Endothelial cell (in vitro differentiated cells): ENCODE results near the gene HAUS1. TPM values are rescaled to one million over a fixed set of nuclear protein-coding genes. Genes with fewer than 3 reads are reported as not detected.
"Not testable (repeated sequence)": the region's sequence is repeated elsewhere in the genome, so short reads cannot be mapped to it uniquely, and the experiment has no call there.

ENCODE experiments used
- DNase-seq: peaks from one replicate; pipeline ENCODE4 v3.0.0; 2021; ENCODE audit warnings: low spot score
- H3K27ac Mint-ChIP-seq: one replicate; pipeline ENCODE4 v1.8.0; 2021; ENCODE audit warnings: mixed read lengths, inconsistent platforms; ENCODE audit not compliant: unreplicated experiment
- H3K27me3 Mint-ChIP-seq: one replicate; pipeline ENCODE4 v1.8.0; 2021; ENCODE audit warnings: mild to moderate bottlenecking, moderate library complexity, mixed read lengths, inconsistent platforms; ENCODE audit not compliant: unreplicated experiment
- H3K36me3 Mint-ChIP-seq: one replicate; pipeline ENCODE4 v1.8.0; 2021; ENCODE audit warnings: mild to moderate bottlenecking, low read depth, mixed read lengths, inconsistent platforms; ENCODE audit not compliant: unreplicated experiment
- H3K4me1 Mint-ChIP-seq: one replicate; pipeline ENCODE4 v1.8.0; 2021; ENCODE audit warnings: mild to moderate bottlenecking, mixed read lengths, inconsistent platforms; ENCODE audit not compliant: unreplicated experiment
- H3K4me3 Mint-ChIP-seq: one replicate; pipeline ENCODE4 v1.8.0; 2021; ENCODE audit warnings: mild to moderate bottlenecking, mixed read lengths, inconsistent platforms; ENCODE audit not compliant: unreplicated experiment
- H3K9me3 Mint-ChIP-seq: one replicate; pipeline ENCODE4 v1.8.0; 2021; ENCODE audit warnings: mixed read lengths, inconsistent platforms; ENCODE audit not compliant: unreplicated experiment
- CTCF ChIP-seq: fragments of 200-600 bp; sonication (generic); IDR thresholded peaks from one replicate; pipeline ENCODE4 v1.5.0; 2021; ENCODE audit warnings: antibody characterized with exemption; ENCODE audit not compliant: unreplicated experiment
- total RNA-seq: library from RNA; stranded (reverse); fragmentation: NEBNext Ultra II Directional; extraction: Animal tissue kit (Norgen Biotek cat#: 25700); gene quantifications from one replicate; pipeline ENCODE4 v1.2.1, GENCODE V29; 2021; ENCODE audit not compliant: unreplicated experiment

HAUS1 gene
- total RNA-seq, 1 donor from 2014 or later, result 44.9 TPM

GRCh38 chr18:46161703-46162396 is 57.7 kb downstream of the HAUS1 start:
- H3K27ac Mint-ChIP-seq, result no peak overlapping the region

GRCh38 chr18:46163091-46163490 is 58.9 kb downstream of the HAUS1 start:
- Mint-ChIP-seq H3K4me1 (peaks cover 4% of the 10 kb centered on the region), H3K27ac (no peak overlapping the region), H3K27me3 (no peaks in the 10 kb centered on the region), H3K9me3 (no peaks in the 10 kb centered on the region), H3K4me3 (no peak overlapping the region), H3K36me3 (no peaks in the 10 kb centered on the region)
- no peak for TF ChIP-seq CTCF
- DNase-seq, result no peak

More at GRCh38 chr18:46161703-46162396, 57.7 kb downstream of the HAUS1 start:
- H3K4me1 Mint-ChIP-seq, result no peaks in the 10 kb centered on the region
- no peaks in the 10 kb centered on the region for H3K27me3 Mint-ChIP-seq
- H3K36me3 Mint-ChIP-seq, result no peaks in the 10 kb centered on the region
- no peak for DNase-seq
- H3K4me3 Mint-ChIP-seq, result no peak overlapping the region
- no peaks in the 10 kb centered on the region for H3K9me3 Mint-ChIP-seq
- no peak for TF ChIP-seq CTCF

- Mint-ChIP-seq H3K27me3 (no peaks in the 10 kb centered on the region), H3K36me3 (no peaks in the 10 kb centered on the region), H3K27ac (no peak overlapping the region), H3K9me3 (no peaks in the 10 kb centered on the region), H3K4me1 (peaks cover 6% of the 10 kb centered on the region), H3K4me3 (no peak overlapping the region)
- DNase-seq, result no peak
- no peak for TF ChIP-seq CTCF
These were observed 59.8 kb downstream of the HAUS1 start for GRCh38 chr18:46163941-46164499.

GRCh38 chr18:46164502-46164901 is 60.3 kb downstream of the HAUS1 start:
- H3K9me3 Mint-ChIP-seq, H3K4me1 Mint-ChIP-seq, H3K27me3 Mint-ChIP-seq, H3K27ac Mint-ChIP-seq, DNase-seq, H3K36me3 Mint-ChIP-seq, H3K4me3 Mint-ChIP-seq: not testable (repeated sequence)

GRCh38 chr18:46164920-46165319 is 60.7 kb downstream of the HAUS1 start:
- Mint-ChIP-seq H3K27me3 (no peaks in the 10 kb centered on the region), H3K9me3 (no peaks in the 10 kb centered on the region), H3K27ac (no peak overlapping the region), H3K4me1 (peaks cover 6% of the 10 kb centered on the region), H3K36me3 (no peaks in the 10 kb centered on the region), H3K4me3 (no peak overlapping the region)
- no peak for TF ChIP-seq CTCF
- DNase-seq, result no peak
